Activated naive CD4-positive, alpha-beta T cell (primary cell): Measurements from ENCODE around the gene DNAJB6.
"Not testable (repeated sequence)": the region's sequence is repeated elsewhere in the genome, so short reads cannot be mapped to it uniquely, and the experiment has no call there.

ENCODE experiments used
- DNase-seq, 4 experiments: peaks; one replicate each; lab custom pipeline; 2025; lab: John Stamatoyannopoulos, UW

DNAJB6 gene

GRCh38 chr7:157442993-157443831 lies 106.4 kb downstream of the DNAJB6 start:
- no peak for DNase-seq

- no peak for DNase-seq
Observed at GRCh38 chr7:157444011-157444842, 107.4 kb downstream of the DNAJB6 start.

- DNase-seq: no peak
Observed at GRCh38 chr7:157444843-157445135, 108.0 kb downstream of the DNAJB6 start.

GRCh38 chr7:157445246-157445955 lies 108.6 kb downstream of the DNAJB6 start:
- no peak for DNase-seq

GRCh38 chr7:157445956-157446295 lies 109.1 kb downstream of the DNAJB6 start:
- no peak for DNase-seq

- DNase-seq: no peak
Observed at GRCh38 chr7:157446322-157446721, 109.5 kb downstream of the DNAJB6 start.

GRCh38 chr7:157454003-157454402 lies 117.2 kb downstream of the DNAJB6 start:
- not testable (repeated sequence) for DNase-seq

GRCh38 chr7:157457355-157458253 lies 120.8 kb downstream of the DNAJB6 start:
- no peak for DNase-seq

GRCh38 chr7:157458254-157458633 lies 121.4 kb downstream of the DNAJB6 start:
- no peak for DNase-seq

GRCh38 chr7:157459966-157460365 lies 123.2 kb downstream of the DNAJB6 start:
- no peak for DNase-seq

- no peak for DNase-seq
Observed at GRCh38 chr7:157460721-157461120, 123.9 kb downstream of the DNAJB6 start.

GRCh38 chr7:157461573-157462418 lies 125.0 kb downstream of the DNAJB6 start:
- no peak for DNase-seq

- DNase-seq: no peak
Observed at GRCh38 chr7:157462419-157462771, 125.6 kb downstream of the DNAJB6 start.

- DNase-seq: no peak
Observed at GRCh38 chr7:157462840-157463239, 126.0 kb downstream of the DNAJB6 start.

- DNase-seq: no peak
Observed at GRCh38 chr7:157463245-157463644, 126.4 kb downstream of the DNAJB6 start.

- DNase-seq: no peak
Observed at GRCh38 chr7:157464111-157464970, 127.5 kb downstream of the DNAJB6 start.

GRCh38 chr7:157464971-157465886 lies 128.4 kb downstream of the DNAJB6 start:
- DNase-seq: no peak

GRCh38 chr7:157465891-157466866 lies 129.4 kb downstream of the DNAJB6 start:
- no peak for DNase-seq
